GM23338 (cell line): ENCODE measurements around the gene FXYD5. TPM values are rescaled to one million over a fixed set of nuclear protein-coding genes. Genes with fewer than 3 reads are reported as not detected.
A peak's percentile ranks its signal among the peaks of the same experiment; 100 is the strongest.

Experiments
- ATAC-seq: fragments of 200-7000 bp; cut with Tn5 transposase; 3 replicates; pipeline ENCODE4 v1.9.1; 2020
- DNase-seq: peaks from one replicate; pipeline ENCODE4 v3.0.0-alpha.2; 2015; ENCODE audit warnings: low spot score
- H2AFZ ChIP-seq: fragments of 200-600 bp; sonication (generic); 2 replicates; pipeline ENCODE4 v1.8.0; 2016; ENCODE audit warnings: antibody characterized with exemption, mild to moderate bottlenecking, moderate library complexity
- H3F3A ChIP-seq: fragments of 200-600 bp; sonication (generic); replicated peaks from 2 replicates; pipeline ENCODE4 v1.8.0; 2017; ENCODE audit warnings: antibody characterized with exemption, mixed run types, low read depth
- H3K27ac ChIP-seq: fragments of 200-600 bp; sonication (generic); 2 replicates; pipeline ENCODE4 v1.6.1; 2016; ENCODE audit warnings: low read depth
- H3K27me3 ChIP-seq: fragments of 200-600 bp; sonication (generic); 2 replicates; pipeline ENCODE4 v1.8.0; 2016; ENCODE audit warnings: mild to moderate bottlenecking, mixed run types, moderate library complexity; ENCODE audit not compliant: insufficient read depth
- H3K36me3 ChIP-seq: fragments of 200-600 bp; sonication (generic); 2 replicates; pipeline ENCODE4 v1.8.0; 2016; ENCODE audit warnings: mild to moderate bottlenecking; ENCODE audit not compliant: insufficient read depth
- H3K4me1 ChIP-seq: fragments of 200-600 bp; sonication (generic); 2 replicates; pipeline ENCODE4 v1.8.0; 2016; ENCODE audit warnings: mild to moderate bottlenecking, moderate library complexity; ENCODE audit not compliant: insufficient read depth
- H3K4me2 ChIP-seq: fragments of 200-600 bp; sonication (generic); 2 replicates; pipeline ENCODE4 v1.7.1; 2017; ENCODE audit warnings: mixed run types
- H3K4me3 ChIP-seq: fragments of 200-600 bp; sonication (generic); 2 replicates; pipeline ENCODE4 v1.6.1; 2016; ENCODE audit warnings: mixed run types
- H3K79me2 ChIP-seq: fragments of 200-600 bp; sonication (generic); replicated peaks from 2 replicates; pipeline ENCODE4 v1.8.0; 2017; ENCODE audit warnings: mild to moderate bottlenecking; ENCODE audit not compliant: insufficient read depth
- H3K9me2 ChIP-seq: fragments of 200-600 bp; sonication (generic); 2 replicates; pipeline ENCODE4 v1.8.0; 2017; ENCODE audit not compliant: insufficient read depth
- H4K20me1 ChIP-seq: fragments of 200-600 bp; sonication (generic); replicated peaks from 2 replicates; pipeline ENCODE4 v1.8.0; 2017; ENCODE audit warnings: mild to moderate bottlenecking; ENCODE audit not compliant: insufficient read depth
- H3K27ac Mint-ChIP-seq: 2 replicates; pipeline ENCODE4 v1.8.0; 2020; ENCODE audit warnings: inconsistent platforms, mild to moderate bottlenecking, moderate library complexity, mixed read lengths
- H3K27me3 Mint-ChIP-seq: 3 replicates; pipeline ENCODE4 v1.8.0; 2022; ENCODE audit warnings: low read depth, mild to moderate bottlenecking, moderate library complexity, mixed read lengths, inconsistent platforms; ENCODE audit not compliant: insufficient read depth, poor library complexity
- H3K36me3 Mint-ChIP-seq: 3 replicates; pipeline ENCODE4 v1.8.0; 2021; ENCODE audit warnings: low read depth, mild to moderate bottlenecking, inconsistent platforms, moderate library complexity, mixed read lengths
- H3K4me1 Mint-ChIP-seq: 3 replicates; pipeline ENCODE4 v1.8.0; 2020; ENCODE audit warnings: mild to moderate bottlenecking, inconsistent platforms, mixed read lengths
- H3K4me3 Mint-ChIP-seq: 3 replicates; pipeline ENCODE4 v1.8.0; 2021; ENCODE audit warnings: moderate library complexity, mild to moderate bottlenecking, inconsistent platforms, mixed read lengths
- H3K9me3 Mint-ChIP-seq: 3 replicates; pipeline ENCODE4 v1.8.0; 2020; ENCODE audit warnings: moderate library complexity, mild to moderate bottlenecking, inconsistent platforms, mixed read lengths
- CREB1 ChIP-seq: fragments of 250-450 bp; sonication (Bioruptor Pico); IDR thresholded peaks from 2 replicates; pipeline ENCODE4 v1.5.0; 2020; ENCODE audit warnings: low read depth, mild to moderate bottlenecking, moderate library complexity
- JUNB ChIP-seq: IDR thresholded peaks from one replicate; pipeline ENCODE4 v1.6.1; 2016; ENCODE audit warnings: antibody characterized with exemption; ENCODE audit not compliant: unreplicated experiment
- NANOG ChIP-seq: IDR thresholded peaks from 2 replicates; pipeline ENCODE4 v1.6.1; 2016; ENCODE audit warnings: antibody characterized with exemption, borderline replicate concordance
- STAT1 ChIP-seq: IDR thresholded peaks from one replicate; pipeline ENCODE4 v1.6.1; 2016; ENCODE audit warnings: antibody characterized with exemption; ENCODE audit not compliant: unreplicated experiment
- ZNF114 ChIP-seq: fragments of 250-450 bp; sonication (Bioruptor Pico); IDR thresholded peaks from 2 replicates; pipeline ENCODE4 v1.5.0; 2020; ENCODE audit warnings: mild to moderate bottlenecking, moderate library complexity
- ZNF331 ChIP-seq: fragments of 250-450 bp; sonication (Bioruptor Pico); IDR thresholded peaks from 2 replicates; pipeline ENCODE4 v1.5.0; 2020; ENCODE audit warnings: low read depth, mild to moderate bottlenecking, moderate library complexity
- polyA plus RNA-seq: library from polyadenylated mRNA; unstranded; fragments of >200 nt; fragmentation: Nextera tagmentation; extraction: Ambion mirVana; gene quantifications from 2 replicates; pipeline ENCODE4 v1.2.1, GENCODE V29; 2016
- total RNA-seq: library from RNA; depleted of rRNA; stranded (reverse); fragments of >200 nt; shearing (Covaris generic); gene quantifications from 2 replicates; pipeline ENCODE4 v1.2.3, GENCODE V29; 2014
- TF ChIP-seq, protein P1 (sequence below), 2 experiments: fragments of 200-600 bp in 1 of 2; sonication (generic) in 1 of 2; conservative IDR thresholded peaks; 2 replicates each; pipeline versions ENCODE4 v1.5.1 to v1.6.1; 2016 to 2017; ENCODE audit warnings: antibody characterized with exemption in 2 of 2, low read depth in 2 of 2, mild to moderate bottlenecking in 2 of 2, moderate library complexity in 1 of 2
- TF ChIP-seq, protein P2 (sequence below): fragments of 250-450 bp; sonication (Bioruptor Pico); IDR thresholded peaks from 2 replicates; pipeline ENCODE4 v1.5.0; 2020; ENCODE audit warnings: mild to moderate bottlenecking, moderate library complexity
- TF ChIP-seq, protein P3 (sequence below): IDR thresholded peaks from 2 replicates; pipeline ENCODE4 v1.6.1; 2016; ENCODE audit warnings: antibody characterized with exemption
- TF ChIP-seq, protein P4 (sequence below): IDR thresholded peaks from one replicate; pipeline ENCODE4 v1.6.1; 2018; ENCODE audit warnings: antibody characterized with exemption; ENCODE audit not compliant: unreplicated experiment

The FXYD5 gene
- total and polyA plus RNA-seq, 2 experiments from 2014 or later = 97.7 to 233 TPM

DNA sequence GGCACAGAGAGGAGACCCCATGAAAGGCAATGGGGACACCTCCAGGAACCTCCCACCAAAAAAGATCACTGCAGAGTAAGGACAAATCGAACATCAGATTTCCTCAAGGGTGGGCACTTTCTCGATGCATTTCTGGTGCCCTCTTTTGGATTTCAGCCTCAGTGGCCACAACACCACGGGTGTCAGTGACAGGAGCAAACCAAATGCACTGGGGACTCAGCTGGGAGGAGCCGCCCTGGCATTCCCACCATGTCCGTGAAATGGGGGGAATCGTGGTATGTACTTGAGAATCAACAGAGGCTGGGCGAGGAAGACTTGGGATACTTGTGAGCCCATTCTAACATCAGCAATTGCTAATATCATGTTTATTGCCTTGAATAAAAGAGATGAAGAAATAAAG is 57.7 kb downstream of the FXYD5 start (continued):
- TF ChIP-seq, protein P1, sequence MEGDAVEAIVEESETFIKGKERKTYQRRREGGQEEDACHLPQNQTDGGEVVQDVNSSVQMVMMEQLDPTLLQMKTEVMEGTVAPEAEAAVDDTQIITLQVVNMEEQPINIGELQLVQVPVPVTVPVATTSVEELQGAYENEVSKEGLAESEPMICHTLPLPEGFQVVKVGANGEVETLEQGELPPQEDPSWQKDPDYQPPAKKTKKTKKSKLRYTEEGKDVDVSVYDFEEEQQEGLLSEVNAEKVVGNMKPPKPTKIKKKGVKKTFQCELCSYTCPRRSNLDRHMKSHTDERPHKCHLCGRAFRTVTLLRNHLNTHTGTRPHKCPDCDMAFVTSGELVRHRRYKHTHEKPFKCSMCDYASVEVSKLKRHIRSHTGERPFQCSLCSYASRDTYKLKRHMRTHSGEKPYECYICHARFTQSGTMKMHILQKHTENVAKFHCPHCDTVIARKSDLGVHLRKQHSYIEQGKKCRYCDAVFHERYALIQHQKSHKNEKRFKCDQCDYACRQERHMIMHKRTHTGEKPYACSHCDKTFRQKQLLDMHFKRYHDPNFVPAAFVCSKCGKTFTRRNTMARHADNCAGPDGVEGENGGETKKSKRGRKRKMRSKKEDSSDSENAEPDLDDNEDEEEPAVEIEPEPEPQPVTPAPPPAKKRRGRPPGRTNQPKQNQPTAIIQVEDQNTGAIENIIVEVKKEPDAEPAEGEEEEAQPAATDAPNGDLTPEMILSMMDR (conservative IDR thresholded peaks at IDR 0.05; ENCODE audit: low read depth in 2 of 2) = 0 out of 4 replicates have a peak, but pooled peaks of 1 of the 2 experiments have one; percentile 7

DNA sequence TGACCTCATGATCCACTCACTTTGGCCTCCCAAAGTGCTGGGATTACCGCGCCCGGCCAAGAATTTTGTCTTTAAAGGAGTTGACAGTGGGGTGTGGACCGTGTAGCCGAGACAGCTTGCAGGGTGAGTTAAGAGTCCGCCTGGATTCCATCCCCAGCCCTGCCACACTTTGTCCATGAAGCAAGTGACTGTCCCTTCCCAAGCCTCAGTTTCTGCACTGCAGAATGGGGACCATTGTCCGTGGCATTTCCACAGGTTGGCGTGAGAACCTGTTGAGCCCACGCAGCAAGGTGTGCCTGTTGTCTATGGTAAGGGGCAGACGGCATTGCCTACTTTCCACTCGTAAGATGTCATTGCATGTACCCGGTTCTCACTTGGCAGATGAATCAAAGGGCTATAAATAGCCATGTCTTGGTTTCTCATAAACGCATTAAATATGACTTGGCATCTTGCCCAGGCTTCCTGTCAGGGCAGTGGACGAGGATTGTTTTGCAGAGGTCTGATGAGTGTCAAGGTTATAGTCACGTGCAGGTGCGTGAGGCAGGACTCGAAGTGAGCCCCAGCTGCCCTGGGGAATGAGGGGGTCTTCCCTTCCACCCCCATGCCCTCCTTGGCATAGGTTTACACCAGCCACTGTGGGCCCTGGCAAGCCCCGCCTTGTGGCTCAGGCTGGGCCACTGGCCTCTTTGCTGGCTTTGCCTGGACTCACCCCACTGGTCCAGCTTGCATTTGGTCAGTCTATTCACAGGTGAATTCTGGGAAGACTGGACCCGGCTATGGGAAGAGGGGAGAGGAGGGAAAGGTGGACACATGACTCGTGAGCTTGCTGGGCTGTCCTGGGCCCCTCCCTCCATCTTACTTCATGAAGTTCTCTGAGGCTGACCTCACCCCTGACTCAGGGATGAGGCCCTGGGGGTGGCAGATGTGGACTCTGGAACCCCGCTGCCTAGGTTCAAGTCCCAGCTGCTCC is 59.4 kb downstream of the FXYD5 start:
- Histone ChIP-seq H3K4me2 (no peak overlapping the region), H4K20me1 (no peaks in the 10 kb centered on the region), H2AFZ (no peak overlapping the region), H3K36me3 (no peaks in the 10 kb centered on the region), H3K27ac (no peak overlapping the region), H3K4me1 (no peaks in the 10 kb centered on the region), H3K4me3 (no peak overlapping the region), H3K27me3 (no peaks in the 10 kb centered on the region), H3F3A (peaks cover 6% of the 10 kb centered on the region; the same call in 1 of the 2 replicates), H3K9me2 (0 out of 2 replicates have a peak, but pooled peaks cover 3% of the 10 kb centered on the region), H3K79me2 (no peaks in the 10 kb centered on the region)
- H3K36me3 Mint-ChIP-seq = peaks cover 6% of the 10 kb centered on the region; the same call in 1 of the 3 replicates
- no peak for TF ChIP-seq NANOG
- no peak for TF ChIP-seq JUNB
- TF ChIP-seq STAT1 = no peak
- TF ChIP-seq, protein P2, sequence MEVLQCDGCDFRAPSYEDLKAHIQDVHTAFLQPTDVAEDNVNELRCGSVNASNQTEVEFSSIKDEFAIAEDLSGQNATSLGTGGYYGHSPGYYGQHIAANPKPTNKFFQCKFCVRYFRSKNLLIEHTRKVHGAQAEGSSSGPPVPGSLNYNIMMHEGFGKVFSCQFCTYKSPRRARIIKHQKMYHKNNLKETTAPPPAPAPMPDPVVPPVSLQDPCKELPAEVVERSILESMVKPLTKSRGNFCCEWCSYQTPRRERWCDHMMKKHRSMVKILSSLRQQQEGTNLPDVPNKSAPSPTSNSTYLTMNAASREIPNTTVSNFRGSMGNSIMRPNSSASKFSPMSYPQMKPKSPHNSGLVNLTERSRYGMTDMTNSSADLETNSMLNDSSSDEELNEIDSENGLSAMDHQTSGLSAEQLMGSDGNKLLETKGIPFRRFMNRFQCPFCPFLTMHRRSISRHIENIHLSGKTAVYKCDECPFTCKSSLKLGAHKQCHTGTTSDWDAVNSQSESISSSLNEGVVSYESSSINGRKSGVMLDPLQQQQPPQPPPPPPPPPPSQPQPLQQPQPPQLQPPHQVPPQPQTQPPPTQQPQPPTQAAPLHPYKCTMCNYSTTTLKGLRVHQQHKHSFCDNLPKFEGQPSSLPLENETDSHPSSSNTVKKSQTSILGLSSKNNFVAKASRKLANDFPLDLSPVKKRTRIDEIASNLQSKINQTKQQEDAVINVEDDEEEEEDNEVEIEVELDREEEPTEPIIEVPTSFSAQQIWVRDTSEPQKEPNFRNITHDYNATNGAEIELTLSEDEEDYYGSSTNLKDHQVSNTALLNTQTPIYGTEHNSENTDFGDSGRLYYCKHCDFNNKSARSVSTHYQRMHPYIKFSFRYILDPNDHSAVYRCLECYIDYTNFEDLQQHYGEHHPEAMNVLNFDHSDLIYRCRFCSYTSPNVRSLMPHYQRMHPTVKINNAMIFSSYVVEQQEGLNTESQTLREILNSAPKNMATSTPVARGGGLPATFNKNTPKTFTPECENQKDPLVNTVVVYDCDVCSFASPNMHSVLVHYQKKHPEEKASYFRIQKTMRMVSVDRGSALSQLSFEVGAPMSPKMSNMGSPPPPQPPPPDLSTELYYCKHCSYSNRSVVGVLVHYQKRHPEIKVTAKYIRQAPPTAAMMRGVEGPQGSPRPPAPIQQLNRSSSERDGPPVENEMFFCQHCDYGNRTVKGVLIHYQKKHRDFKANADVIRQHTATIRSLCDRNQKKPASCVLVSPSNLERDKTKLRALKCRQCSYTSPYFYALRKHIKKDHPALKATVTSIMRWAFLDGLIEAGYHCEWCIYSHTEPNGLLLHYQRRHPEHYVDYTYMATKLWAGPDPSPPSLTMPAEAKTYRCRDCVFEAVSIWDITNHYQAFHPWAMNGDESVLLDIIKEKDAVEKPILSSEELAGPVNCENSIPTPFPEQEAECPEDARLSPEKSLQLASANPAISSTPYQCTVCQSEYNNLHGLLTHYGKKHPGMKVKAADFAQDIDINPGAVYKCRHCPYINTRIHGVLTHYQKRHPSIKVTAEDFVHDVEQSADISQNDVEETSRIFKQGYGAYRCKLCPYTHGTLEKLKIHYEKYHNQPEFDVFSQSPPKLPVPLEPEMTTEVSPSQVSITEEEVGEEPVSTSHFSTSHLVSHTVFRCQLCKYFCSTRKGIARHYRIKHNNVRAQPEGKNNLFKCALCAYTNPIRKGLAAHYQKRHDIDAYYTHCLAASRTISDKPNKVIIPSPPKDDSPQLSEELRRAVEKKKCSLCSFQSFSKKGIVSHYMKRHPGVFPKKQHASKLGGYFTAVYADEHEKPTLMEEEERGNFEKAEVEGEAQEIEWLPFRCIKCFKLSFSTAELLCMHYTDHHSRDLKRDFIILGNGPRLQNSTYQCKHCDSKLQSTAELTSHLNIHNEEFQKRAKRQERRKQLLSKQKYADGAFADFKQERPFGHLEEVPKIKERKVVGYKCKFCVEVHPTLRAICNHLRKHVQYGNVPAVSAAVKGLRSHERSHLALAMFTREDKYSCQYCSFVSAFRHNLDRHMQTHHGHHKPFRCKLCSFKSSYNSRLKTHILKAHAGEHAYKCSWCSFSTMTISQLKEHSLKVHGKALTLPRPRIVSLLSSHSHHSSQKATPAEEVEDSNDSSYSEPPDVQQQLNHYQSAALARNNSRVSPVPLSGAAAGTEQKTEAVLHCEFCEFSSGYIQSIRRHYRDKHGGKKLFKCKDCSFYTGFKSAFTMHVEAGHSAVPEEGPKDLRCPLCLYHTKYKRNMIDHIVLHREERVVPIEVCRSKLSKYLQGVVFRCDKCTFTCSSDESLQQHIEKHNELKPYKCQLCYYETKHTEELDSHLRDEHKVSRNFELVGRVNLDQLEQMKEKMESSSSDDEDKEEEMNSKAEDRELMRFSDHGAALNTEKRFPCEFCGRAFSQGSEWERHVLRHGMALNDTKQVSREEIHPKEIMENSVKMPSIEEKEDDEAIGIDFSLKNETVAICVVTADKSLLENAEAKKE (CRISPR knock-in tag) = no peak
- no peak for TF ChIP-seq ZNF114 (CRISPR knock-in tag)
- TF ChIP-seq ZNF331 (CRISPR knock-in tag) = no peak
- TF ChIP-seq, protein P3, sequence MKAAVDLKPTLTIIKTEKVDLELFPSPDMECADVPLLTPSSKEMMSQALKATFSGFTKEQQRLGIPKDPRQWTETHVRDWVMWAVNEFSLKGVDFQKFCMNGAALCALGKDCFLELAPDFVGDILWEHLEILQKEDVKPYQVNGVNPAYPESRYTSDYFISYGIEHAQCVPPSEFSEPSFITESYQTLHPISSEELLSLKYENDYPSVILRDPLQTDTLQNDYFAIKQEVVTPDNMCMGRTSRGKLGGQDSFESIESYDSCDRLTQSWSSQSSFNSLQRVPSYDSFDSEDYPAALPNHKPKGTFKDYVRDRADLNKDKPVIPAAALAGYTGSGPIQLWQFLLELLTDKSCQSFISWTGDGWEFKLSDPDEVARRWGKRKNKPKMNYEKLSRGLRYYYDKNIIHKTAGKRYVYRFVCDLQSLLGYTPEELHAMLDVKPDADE = no peak
- TF ChIP-seq CREB1 (CRISPR knock-in tag) = no peak
- TF ChIP-seq, protein P4, sequence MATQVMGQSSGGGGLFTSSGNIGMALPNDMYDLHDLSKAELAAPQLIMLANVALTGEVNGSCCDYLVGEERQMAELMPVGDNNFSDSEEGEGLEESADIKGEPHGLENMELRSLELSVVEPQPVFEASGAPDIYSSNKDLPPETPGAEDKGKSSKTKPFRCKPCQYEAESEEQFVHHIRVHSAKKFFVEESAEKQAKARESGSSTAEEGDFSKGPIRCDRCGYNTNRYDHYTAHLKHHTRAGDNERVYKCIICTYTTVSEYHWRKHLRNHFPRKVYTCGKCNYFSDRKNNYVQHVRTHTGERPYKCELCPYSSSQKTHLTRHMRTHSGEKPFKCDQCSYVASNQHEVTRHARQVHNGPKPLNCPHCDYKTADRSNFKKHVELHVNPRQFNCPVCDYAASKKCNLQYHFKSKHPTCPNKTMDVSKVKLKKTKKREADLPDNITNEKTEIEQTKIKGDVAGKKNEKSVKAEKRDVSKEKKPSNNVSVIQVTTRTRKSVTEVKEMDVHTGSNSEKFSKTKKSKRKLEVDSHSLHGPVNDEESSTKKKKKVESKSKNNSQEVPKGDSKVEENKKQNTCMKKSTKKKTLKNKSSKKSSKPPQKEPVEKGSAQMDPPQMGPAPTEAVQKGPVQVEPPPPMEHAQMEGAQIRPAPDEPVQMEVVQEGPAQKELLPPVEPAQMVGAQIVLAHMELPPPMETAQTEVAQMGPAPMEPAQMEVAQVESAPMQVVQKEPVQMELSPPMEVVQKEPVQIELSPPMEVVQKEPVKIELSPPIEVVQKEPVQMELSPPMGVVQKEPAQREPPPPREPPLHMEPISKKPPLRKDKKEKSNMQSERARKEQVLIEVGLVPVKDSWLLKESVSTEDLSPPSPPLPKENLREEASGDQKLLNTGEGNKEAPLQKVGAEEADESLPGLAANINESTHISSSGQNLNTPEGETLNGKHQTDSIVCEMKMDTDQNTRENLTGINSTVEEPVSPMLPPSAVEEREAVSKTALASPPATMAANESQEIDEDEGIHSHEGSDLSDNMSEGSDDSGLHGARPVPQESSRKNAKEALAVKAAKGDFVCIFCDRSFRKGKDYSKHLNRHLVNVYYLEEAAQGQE = no peak
- no peak for DNase-seq
- H3K27me3 Mint-ChIP-seq = peaks cover 10% of the 10 kb centered on the region
- peaks cover 12% of the 10 kb centered on the region for H3K9me3 Mint-ChIP-seq
- no peak for ATAC-seq
- no peak overlapping the region for H3K27ac Mint-ChIP-seq
- H3K4me3 Mint-ChIP-seq = no peak overlapping the region
- peaks cover 3% of the 10 kb centered on the region; the same call in 1 of the 3 replicates for H3K4me1 Mint-ChIP-seq
